DMS153 treated with DMSO at 0.1 percent for 48 hours (cell line): Measurements from ENCODE around the gene EXT2.
A peak's percentile ranks its signal among the peaks of the same experiment; 100 is the strongest.

Source experiments
- DNase-seq: peaks from one replicate; lab custom pipeline; 2025; ENCODE audit not compliant: unreplicated experiment; lab: John Stamatoyannopoulos, UW

EXT2 gene

DNA sequence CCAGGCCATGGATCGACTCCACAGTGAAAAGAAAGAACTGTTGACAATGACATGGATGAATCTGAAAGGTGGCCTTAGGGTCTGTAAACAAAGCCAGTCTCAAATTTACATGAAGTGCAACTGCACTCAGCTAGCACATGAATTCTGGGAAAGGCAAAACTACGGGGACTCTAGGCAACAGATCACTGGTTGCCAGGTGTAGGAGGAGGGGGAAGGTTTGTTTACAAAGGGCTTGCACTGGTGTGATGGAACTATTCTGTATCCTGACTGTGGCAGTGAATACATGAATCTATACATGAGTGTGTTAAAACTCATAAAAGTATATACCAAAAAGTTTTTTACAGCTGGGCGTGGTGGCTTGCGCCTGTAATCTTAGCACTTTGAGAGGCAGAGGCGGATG, 187.1 kb downstream of the EXT2 start:
- DNase-seq, result peak; percentile 71

GRCh38 chr11:44285756-44286155, 190.3 kb downstream of the EXT2 start:
- no peak for DNase-seq

GRCh38 chr11:44286268-44286880, 190.9 kb downstream of the EXT2 start:
- DNase-seq, result peak; percentile 19

DNA sequence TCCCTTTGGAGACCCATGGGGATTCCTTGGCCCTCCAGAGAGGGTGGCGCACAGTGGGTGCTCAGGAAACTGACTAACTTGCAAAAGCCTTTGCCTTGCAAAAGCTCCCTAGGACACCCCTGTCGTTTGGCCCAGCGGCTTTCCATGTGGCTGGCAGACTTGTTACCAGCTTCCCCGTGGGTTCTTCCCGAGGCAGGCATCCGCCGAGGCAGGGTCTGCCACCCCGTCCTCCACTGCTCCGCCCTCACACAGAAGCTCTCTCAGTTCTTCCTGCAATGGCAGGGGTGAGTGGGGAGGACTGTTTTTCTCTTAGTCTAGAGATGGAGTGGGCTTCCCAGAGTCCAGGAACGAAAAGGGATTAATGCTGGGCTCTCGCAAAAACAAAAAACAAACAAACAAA, 191.4 kb downstream of the EXT2 start:
- DNase-seq, result no peak

GRCh38 chr11:44288133-44288526, 192.7 kb downstream of the EXT2 start:
- no peak for DNase-seq

GRCh38 chr11:44290208-44290607, 194.7 kb downstream of the EXT2 start:
- no peak for DNase-seq
